ENCODE results near the gene IL9R. TPM values are rescaled to one million over a fixed set of nuclear protein-coding genes. Genes with fewer than 3 reads are reported as not detected.

IL9R gene, protein sequence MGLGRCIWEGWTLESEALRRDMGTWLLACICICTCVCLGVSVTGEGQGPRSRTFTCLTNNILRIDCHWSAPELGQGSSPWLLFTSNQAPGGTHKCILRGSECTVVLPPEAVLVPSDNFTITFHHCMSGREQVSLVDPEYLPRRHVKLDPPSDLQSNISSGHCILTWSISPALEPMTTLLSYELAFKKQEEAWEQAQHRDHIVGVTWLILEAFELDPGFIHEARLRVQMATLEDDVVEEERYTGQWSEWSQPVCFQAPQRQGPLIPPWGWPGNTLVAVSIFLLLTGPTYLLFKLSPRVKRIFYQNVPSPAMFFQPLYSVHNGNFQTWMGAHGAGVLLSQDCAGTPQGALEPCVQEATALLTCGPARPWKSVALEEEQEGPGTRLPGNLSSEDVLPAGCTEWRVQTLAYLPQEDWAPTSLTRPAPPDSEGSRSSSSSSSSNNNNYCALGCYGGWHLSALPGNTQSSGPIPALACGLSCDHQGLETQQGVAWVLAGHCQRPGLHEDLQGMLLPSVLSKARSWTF
- under 1 TPM in 1 of 2 donors, not detected in 1; 0.30 TPM for total RNA-seq
- polyA plus RNA-seq: not detected
- long read RNA-seq, donor 1, partial matches to known transcripts: 0 of 1 reads
- long read RNA-seq, donor 1, other reads (novel, unspliced or antisense): 1 of 1 reads
- long read RNA-seq, donor 2: 0 reads

- 67 to 81% methylated on average over 5 of the region's 5 CpGs for WGBS, 2 donors
- no peak within 1 kb of the TSS for H3K27ac ChIP-seq (ENCODE audit: low read depth in 1 of 2, low read length in 2 of 2)
- ATAC-seq (ENCODE audit: low FRiP score) (no peak), DNase-seq (no peak)
- intact Hi-C loops (cut with DNase I): no loop called here
- no peaks in the 10 kb centered on the region for H3K9me3 ChIP-seq (ENCODE audit: control insufficient read depth, low read length)
- no peaks in the 10 kb centered on the region for H3K4me1 ChIP-seq (ENCODE audit: control insufficient read depth in 1 of 2, insufficient read depth in 2 of 2, low read length in 2 of 2)
- no peaks in the 10 kb centered on the region for H3K36me3 ChIP-seq (ENCODE audit: control insufficient read depth in 1 of 2, insufficient read depth in 2 of 2, low read length in 1 of 2)
- no peaks in the 10 kb centered on the region for H3K27me3 ChIP-seq (ENCODE audit: control insufficient read depth in 1 of 2, insufficient read depth in 2 of 2, low read length in 1 of 2)
- no peak within 1 kb of the TSS for H3K4me3 ChIP-seq (ENCODE audit: low read length in 2 of 2)
These were observed at the start of gene IL9R for GRCh38 chrX:155997436-155997835. TSS of gene IL9R (plus strand) at chrX:155997696. CDS start at chrX:155997760, 64 bp downstream.

- H3K27ac ChIP-seq (ENCODE audit: low read depth in 1 of 2, low read length in 2 of 2): no peak overlapping the region
- ATAC-seq (ENCODE audit: low FRiP score): no peak
- no peaks in the 10 kb centered on the region for H3K4me1 ChIP-seq (ENCODE audit: control insufficient read depth in 1 of 2, insufficient read depth in 2 of 2, low read length in 2 of 2)
- no peak for DNase-seq
- H3K9me3 ChIP-seq (ENCODE audit: control insufficient read depth, low read length): no peaks in the 10 kb centered on the region
- H3K36me3 ChIP-seq (ENCODE audit: control insufficient read depth in 1 of 2, insufficient read depth in 2 of 2, low read length in 1 of 2): no peaks in the 10 kb centered on the region
- H3K4me3 ChIP-seq (ENCODE audit: low read length in 2 of 2): no peak overlapping the region
- intact Hi-C loops (cut with DNase I): no loop called here
- no peaks in the 10 kb centered on the region for H3K27me3 ChIP-seq (ENCODE audit: control insufficient read depth in 1 of 2, insufficient read depth in 2 of 2, low read length in 1 of 2)
- WGBS, 2 donors: 63 to 65% methylated on average over 2 of the region's 2 CpGs
These were observed 48.4 kb upstream of the IL9R start for GRCh38 chrX:155949098-155949497.

DNA sequence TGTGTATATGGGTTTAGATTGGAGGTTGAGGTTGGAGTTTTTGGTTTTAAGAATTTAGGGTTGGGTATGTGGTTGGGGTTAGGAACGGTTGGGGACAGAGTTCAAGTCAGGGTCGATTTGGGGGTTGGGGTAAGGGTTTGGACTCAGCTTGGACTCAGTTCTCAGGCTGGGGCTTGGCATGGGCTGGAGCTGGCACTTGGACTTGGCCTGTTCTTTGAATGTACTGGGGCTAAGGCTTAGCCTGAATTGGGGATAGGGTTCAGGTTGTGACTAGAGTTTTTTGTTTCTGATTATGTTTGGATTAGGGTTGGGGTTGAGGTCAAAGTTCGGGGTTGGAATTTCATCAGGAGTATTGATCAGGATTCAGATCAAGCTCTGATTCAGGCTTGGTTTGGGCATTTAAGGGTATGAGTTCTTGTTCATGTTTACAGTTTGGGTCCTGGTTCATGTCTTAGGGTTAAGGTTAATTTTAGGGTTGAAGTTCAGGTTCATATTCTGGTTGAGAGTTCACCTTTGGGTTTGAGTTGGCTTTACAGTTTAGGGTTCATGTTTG lies 46.2 kb upstream of the IL9R start:
- intact Hi-C loops (cut with DNase I): no loop called here
- Histone ChIP-seq H3K36me3 (ENCODE audit: control insufficient read depth in 1 of 2, insufficient read depth in 2 of 2, low read length in 1 of 2) (no peaks in the 10 kb centered on the region), H3K27me3 (ENCODE audit: control insufficient read depth in 1 of 2, insufficient read depth in 2 of 2, low read length in 1 of 2) (no peaks in the 10 kb centered on the region), H3K4me1 (ENCODE audit: control insufficient read depth in 1 of 2, insufficient read depth in 2 of 2, low read length in 2 of 2) (no peaks in the 10 kb centered on the region), H3K27ac (ENCODE audit: low read depth in 1 of 2, low read length in 2 of 2) (no peak overlapping the region), H3K4me3 (ENCODE audit: low read length in 2 of 2) (no peak overlapping the region), H3K9me3 (ENCODE audit: control insufficient read depth, low read length) (no peaks in the 10 kb centered on the region)
- DNase-seq (no peak), ATAC-seq (ENCODE audit: low FRiP score) (no peak)
- WGBS, 2 donors: 69% methylated on average over 3 of the region's 3 CpGs

- no peak for DNase-seq
- intact Hi-C loops (cut with DNase I): no loop called here
- H3K4me1 ChIP-seq (ENCODE audit: control insufficient read depth in 1 of 2, insufficient read depth in 2 of 2, low read length in 2 of 2): no peaks in the 10 kb centered on the region
- H3K27me3 ChIP-seq (ENCODE audit: control insufficient read depth in 1 of 2, insufficient read depth in 2 of 2, low read length in 1 of 2): no peaks in the 10 kb centered on the region
- no peaks in the 10 kb centered on the region for H3K36me3 ChIP-seq (ENCODE audit: control insufficient read depth in 1 of 2, insufficient read depth in 2 of 2, low read length in 1 of 2)
- no peak overlapping the region for H3K4me3 ChIP-seq (ENCODE audit: low read length in 2 of 2)
- H3K9me3 ChIP-seq (ENCODE audit: control insufficient read depth, low read length): no peaks in the 10 kb centered on the region
- ATAC-seq (ENCODE audit: low FRiP score): no peak
- 68 to 69% methylated on average over 3 of the region's 3 CpGs for WGBS, 2 donors
- no peak overlapping the region for H3K27ac ChIP-seq (ENCODE audit: low read depth in 1 of 2, low read length in 2 of 2)
These were observed 44.4 kb upstream of the IL9R start for GRCh38 chrX:155953055-155953454.

GRCh38 chrX:155954793-155955192 lies 42.7 kb upstream of the IL9R start:
- DNase-seq: no peak
- Histone ChIP-seq H3K9me3 (ENCODE audit: control insufficient read depth, low read length) (no peaks in the 10 kb centered on the region), H3K36me3 (ENCODE audit: control insufficient read depth in 1 of 2, insufficient read depth in 2 of 2, low read length in 1 of 2) (no peaks in the 10 kb centered on the region), H3K27ac (ENCODE audit: low read depth in 1 of 2, low read length in 2 of 2) (no peak overlapping the region), H3K27me3 (ENCODE audit: control insufficient read depth in 1 of 2, insufficient read depth in 2 of 2, low read length in 1 of 2) (no peaks in the 10 kb centered on the region), H3K4me1 (ENCODE audit: control insufficient read depth in 1 of 2, insufficient read depth in 2 of 2, low read length in 2 of 2) (no peaks in the 10 kb centered on the region), H3K4me3 (ENCODE audit: low read length in 2 of 2) (no peak overlapping the region)
- intact Hi-C loops (cut with DNase I): no loop called here
- 36 to 41% methylated on average over 1 of the region's 1 CpG for WGBS, 2 donors
- no peak for ATAC-seq (ENCODE audit: low FRiP score)

- H3K4me1 ChIP-seq (ENCODE audit: control insufficient read depth in 1 of 2, insufficient read depth in 2 of 2, low read length in 2 of 2): no peaks in the 10 kb centered on the region
- no peaks in the 10 kb centered on the region for H3K36me3 ChIP-seq (ENCODE audit: control insufficient read depth in 1 of 2, insufficient read depth in 2 of 2, low read length in 1 of 2)
- H3K9me3 ChIP-seq (ENCODE audit: control insufficient read depth, low read length): no peaks in the 10 kb centered on the region
- DNase-seq: no peak
- no peaks in the 10 kb centered on the region for H3K27me3 ChIP-seq (ENCODE audit: control insufficient read depth in 1 of 2, insufficient read depth in 2 of 2, low read length in 1 of 2)
- no peak overlapping the region for H3K4me3 ChIP-seq (ENCODE audit: low read length in 2 of 2)
- intact Hi-C loops (cut with DNase I): no loop called here
- 84% methylated on average over 9 of the region's 9 CpGs for WGBS, 2 donors
- no peak overlapping the region for H3K27ac ChIP-seq (ENCODE audit: low read depth in 1 of 2, low read length in 2 of 2)
- no peak for ATAC-seq (ENCODE audit: low FRiP score)
These were observed 41.4 kb upstream of the IL9R start for GRCh38 chrX:155956099-155956498.

DNA sequence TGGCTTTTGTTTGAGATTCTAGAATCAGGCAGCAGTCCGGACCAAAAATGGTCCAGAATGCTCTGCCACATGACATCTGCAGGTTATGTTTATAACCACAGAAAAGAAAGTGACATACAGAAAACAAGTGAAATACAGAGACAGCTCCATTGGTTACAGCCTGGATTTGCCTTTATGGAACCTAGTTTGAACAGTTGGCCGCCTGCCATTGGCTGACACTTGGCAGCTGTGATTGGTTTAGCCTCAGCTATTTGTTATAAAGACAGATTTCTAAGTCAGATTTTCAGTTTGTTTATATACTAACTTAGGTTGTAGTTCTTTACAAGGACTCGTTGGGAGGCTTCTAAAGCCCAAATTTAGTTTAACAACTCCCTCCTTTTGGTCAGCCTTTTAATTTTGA lies 40.8 kb upstream of the IL9R start:
- intact Hi-C loops (cut with DNase I): no loop called here
- ATAC-seq (ENCODE audit: low FRiP score): no peak
- WGBS, 2 donors: 28 to 47% methylated on average over 3 of the region's 3 CpGs

GRCh38 chrX:155957843-155958242 lies 39.7 kb upstream of the IL9R start:
- no peak overlapping the region for H3K4me3 ChIP-seq (ENCODE audit: low read length in 2 of 2)
- DNase-seq: no peak
- no peaks in the 10 kb centered on the region for H3K27me3 ChIP-seq (ENCODE audit: control insufficient read depth in 1 of 2, insufficient read depth in 2 of 2, low read length in 1 of 2)
- no peaks in the 10 kb centered on the region for H3K4me1 ChIP-seq (ENCODE audit: control insufficient read depth in 1 of 2, insufficient read depth in 2 of 2, low read length in 2 of 2)
- H3K36me3 ChIP-seq (ENCODE audit: control insufficient read depth in 1 of 2, insufficient read depth in 2 of 2, low read length in 1 of 2): no peaks in the 10 kb centered on the region
- H3K9me3 ChIP-seq (ENCODE audit: control insufficient read depth, low read length): no peaks in the 10 kb centered on the region
- WGBS, 2 donors: 68 to 77% methylated on average over 6 to 7 of the region's 7 CpGs
- no peak for ATAC-seq (ENCODE audit: low FRiP score)
- intact Hi-C loops (cut with DNase I): no loop called here
- no peak overlapping the region for H3K27ac ChIP-seq (ENCODE audit: low read depth in 1 of 2, low read length in 2 of 2)

More for the DNA sequence above, 40.8 kb upstream of the IL9R start:
- Histone ChIP-seq H3K4me1 (ENCODE audit: control insufficient read depth in 1 of 2, insufficient read depth in 2 of 2, low read length in 2 of 2) (no peaks in the 10 kb centered on the region), H3K27me3 (ENCODE audit: control insufficient read depth in 1 of 2, insufficient read depth in 2 of 2, low read length in 1 of 2) (no peaks in the 10 kb centered on the region), H3K9me3 (ENCODE audit: control insufficient read depth, low read length) (no peaks in the 10 kb centered on the region), H3K4me3 (ENCODE audit: low read length in 2 of 2) (no peak overlapping the region), H3K27ac (ENCODE audit: low read depth in 1 of 2, low read length in 2 of 2) (no peak overlapping the region), H3K36me3 (ENCODE audit: control insufficient read depth in 1 of 2, insufficient read depth in 2 of 2, low read length in 1 of 2) (no peaks in the 10 kb centered on the region)
- no peak for DNase-seq
